ENCODE measurements around the gene PSMC4. TPM values are rescaled to one million over a fixed set of nuclear protein-coding genes. Genes with fewer than 3 reads are reported as not detected.
"Not testable (repeated sequence)": the region's sequence is repeated elsewhere in the genome, so short reads cannot be mapped to it uniquely, and the experiment has no call there.

The PSMC4 gene
- total RNA-seq, 1 donor from 2014 or later = 69.3 TPM

- DNase-seq (no peak), ATAC-seq (peak; percentile 75)
- intact Hi-C loops (cut with micrococcal nuclease) = no loop called here
These were observed 29.2 kb upstream of the PSMC4 start for GRCh38 chr19:39941615-39942365.

GRCh38 chr19:39942366-39942730 lies 28.6 kb upstream of the PSMC4 start:
- intact Hi-C loops (cut with micrococcal nuclease) = no loop called here
- DNase-seq (no peak), ATAC-seq (no peak)

- DNase-seq = no peak
- no peak for ATAC-seq
- intact Hi-C loops (cut with micrococcal nuclease) = no loop called here
These were observed 27.4 kb upstream of the PSMC4 start for GRCh38 chr19:39943586-39943985.

GRCh38 chr19:39946532-39946931 lies 24.4 kb upstream of the PSMC4 start:
- no peak for ATAC-seq
- no peak for DNase-seq
- intact Hi-C loops (cut with micrococcal nuclease) = no loop called here

GRCh38 chr19:39949026-39949747 lies 21.8 kb upstream of the PSMC4 start:
- ATAC-seq (no peak), DNase-seq (no peak)
- intact Hi-C loops (cut with micrococcal nuclease) = no loop called here

- no peak for ATAC-seq
- intact Hi-C loops (cut with micrococcal nuclease) = no loop called here
These were observed 19.8 kb upstream of the PSMC4 start for GRCh38 chr19:39951065-39951650.

GRCh38 chr19:39951686-39952085 lies 19.3 kb upstream of the PSMC4 start:
- DNase-seq (no peak), ATAC-seq (no peak)
- intact Hi-C loops (cut with micrococcal nuclease) = no loop called here

More at GRCh38 chr19:39951065-39951650, 19.8 kb upstream of the PSMC4 start:
- DNase-seq = no peak

GRCh38 chr19:39953915-39954314 lies 17.1 kb upstream of the PSMC4 start:
- DNase-seq (no peak), ATAC-seq (no peak)
- intact Hi-C loops (cut with micrococcal nuclease) = no loop called here

GRCh38 chr19:39957886-39958285 lies 13.1 kb upstream of the PSMC4 start:
- DNase-seq; ATAC-seq; intact Hi-C loops (cut with micrococcal nuclease): not testable (repeated sequence)

- intact Hi-C loops (cut with micrococcal nuclease); ATAC-seq; DNase-seq: not testable (repeated sequence)
These were observed 12.0 kb upstream of the PSMC4 start for GRCh38 chr19:39958942-39959341.

- ATAC-seq; intact Hi-C loops (cut with micrococcal nuclease); DNase-seq: not testable (repeated sequence)
These were observed 11.6 kb upstream of the PSMC4 start for GRCh38 chr19:39959407-39959806.

- intact Hi-C loops (cut with micrococcal nuclease) = no loop called here
- ATAC-seq (no peak), DNase-seq (no peak)
These were observed 7.1 kb upstream of the PSMC4 start for GRCh38 chr19:39963898-39964297.

- ATAC-seq (no peak), DNase-seq (no peak)
- intact Hi-C loops (cut with micrococcal nuclease) = no loop called here
These were observed 4.3 kb upstream of the PSMC4 start for GRCh38 chr19:39966617-39967016.

- ATAC-seq (no peak), DNase-seq (no peak)
- intact Hi-C loops (cut with micrococcal nuclease) = no loop called here
These were observed 3.4 kb upstream of the PSMC4 start for GRCh38 chr19:39967561-39967960.

- ATAC-seq (no peak), DNase-seq (no peak)
- intact Hi-C loops (cut with micrococcal nuclease) = no loop called here
These were observed 2.2 kb upstream of the PSMC4 start for GRCh38 chr19:39968789-39969188.

GRCh38 chr19:39969266-39969665 lies 1.7 kb upstream of the PSMC4 start:
- intact Hi-C loops (cut with micrococcal nuclease) = no loop called here
- ATAC-seq (no peak), DNase-seq (no peak)

- ATAC-seq = no peak
- DNase-seq = no peak
- intact Hi-C loops (cut with micrococcal nuclease) = no loop called here
These were observed 1.1 kb upstream of the PSMC4 start for GRCh38 chr19:39969681-39970424.

GRCh38 chr19:39970425-39970674 lies 615 bp upstream of the PSMC4 start:
- no peak for DNase-seq
- no peak for ATAC-seq
- intact Hi-C loops (cut with micrococcal nuclease) = no loop called here

GRCh38 chr19:39971380-39972035 lies 543 bp downstream of the PSMC4 start:
- ATAC-seq (no peak), DNase-seq (no peak)
- intact Hi-C loops (cut with micrococcal nuclease) = no loop called here

Data from left ventricle myocardium superior (tissue), 1 donor.